Astrocyte (in vitro differentiated cells and primary cell): ENCODE results near the gene RPL9. TPM values are rescaled to one million over a fixed set of nuclear protein-coding genes. Genes with fewer than 3 reads are reported as not detected.

ENCODE experiments used
- DNase-seq: peaks from one replicate; pipeline ENCODE4 v3.0.0-alpha.2; 2010; ENCODE audit warnings: low read depth
- FAIRE-seq: peaks from 2 replicates; lab custom pipeline; 2011; peaks lifted over from hg19 to GRCh38; lab: Jason Lieb, UNC
- H2AFZ ChIP-seq: 2 replicates; pipeline ENCODE4 v1.6.0; 2012; ENCODE audit warnings: low read depth, low read length, inconsistent platforms
- H3K27ac ChIP-seq: 2 replicates; pipeline ENCODE4 v1.5.1; 2011; ENCODE audit warnings: low read depth, low read length, inconsistent platforms
- H3K27me3 ChIP-seq: 2 replicates; pipeline ENCODE4 v1.6.0; 2011; ENCODE audit warnings: low read length, inconsistent platforms; ENCODE audit not compliant: insufficient read depth
- H3K36me3 ChIP-seq: 2 replicates; pipeline ENCODE4 v1.5.1; 2011; ENCODE audit warnings: low read length, inconsistent platforms; ENCODE audit not compliant: insufficient read depth
- H3K4me1 ChIP-seq: 2 replicates; pipeline ENCODE4 v1.5.1; 2011; ENCODE audit warnings: low read length, inconsistent platforms; ENCODE audit not compliant: insufficient read depth
- H3K4me2 ChIP-seq: 2 replicates; pipeline ENCODE4 v1.6.0; 2012; ENCODE audit warnings: low read length, inconsistent platforms
- H3K4me3 ChIP-seq: 2 replicates; pipeline ENCODE4 v1.5.1; 2011; ENCODE audit warnings: low read depth, mild to moderate bottlenecking, low read length, inconsistent platforms; ENCODE audit not compliant: insufficient read depth
- H3K79me2 ChIP-seq: 2 replicates; pipeline ENCODE4 v1.6.0; 2012; ENCODE audit warnings: mild to moderate bottlenecking, low read length, inconsistent platforms; ENCODE audit not compliant: insufficient read depth
- H3K9ac ChIP-seq: 2 replicates; pipeline ENCODE4 v1.6.0; 2012; ENCODE audit warnings: mild to moderate bottlenecking, low read length, inconsistent platforms
- H3K9me3 ChIP-seq: 2 replicates; pipeline ENCODE4 v1.5.1; 2012; ENCODE audit warnings: low read depth, mild to moderate bottlenecking, low read length, inconsistent platforms; ENCODE audit not compliant: insufficient read depth
- H4K20me1 ChIP-seq: 2 replicates; pipeline ENCODE4 v1.6.0; 2012; ENCODE audit warnings: low read length, inconsistent platforms; ENCODE audit not compliant: insufficient read depth
- H3K27ac Mint-ChIP-seq: one replicate; pipeline ENCODE4 v1.8.0; 2021; ENCODE audit warnings: mild to moderate bottlenecking, mixed read lengths; ENCODE audit not compliant: unreplicated experiment
- H3K27me3 Mint-ChIP-seq: one replicate; pipeline ENCODE4 v1.8.0; 2021; ENCODE audit warnings: low read depth, mixed read lengths; ENCODE audit not compliant: unreplicated experiment
- H3K36me3 Mint-ChIP-seq: one replicate; pipeline ENCODE4 v1.8.0; 2021; ENCODE audit warnings: low read depth, mixed read lengths; ENCODE audit not compliant: unreplicated experiment
- H3K4me1 Mint-ChIP-seq: one replicate; pipeline ENCODE4 v1.8.0; 2021; ENCODE audit warnings: low read depth, mixed read lengths; ENCODE audit not compliant: unreplicated experiment
- H3K4me3 Mint-ChIP-seq: one replicate; pipeline ENCODE4 v1.8.0; 2021; ENCODE audit warnings: mild to moderate bottlenecking, moderate library complexity, mixed read lengths; ENCODE audit not compliant: unreplicated experiment
- H3K9me3 Mint-ChIP-seq: one replicate; pipeline ENCODE4 v1.8.0; 2021; ENCODE audit warnings: mild to moderate bottlenecking, mixed read lengths; ENCODE audit not compliant: unreplicated experiment
- CTCF ChIP-seq: IDR thresholded peaks from 2 replicates; pipeline ENCODE4 v1.5.1; 2011; ENCODE audit warnings: low read depth, mild to moderate bottlenecking, inconsistent platforms, low read length, moderate library complexity; ENCODE audit not compliant: insufficient read depth
- EZH2 ChIP-seq: IDR thresholded peaks from 2 replicates; pipeline ENCODE4 v1.6.1; 2012; ENCODE audit warnings: mild to moderate bottlenecking, low read length, inconsistent platforms; ENCODE audit not compliant: insufficient read depth
- total RNA-seq: library from RNA; stranded (reverse); gene quantifications from 2 replicates; pipeline ENCODE4 v1.2.1, GENCODE V29; 2021

Gene RPL9
- total RNA-seq, 1 donor from 2014 or later: 1,047 TPM

- FAIRE-seq: no peak
- Histone ChIP-seq H2AFZ (peak overlapping the region; percentile 64), H3K4me2 (peak overlapping the region; percentile 83)
Observed at GRCh38 chr4:39446842-39447573, 11.7 kb downstream of the RPL9 start.

GRCh38 chr4:39446483-39446841, 12.3 kb downstream of the RPL9 start:
- TF ChIP-seq CTCF (no peak), EZH2 (no peak)
- no peaks in the 10 kb centered on the region for H3K9me3 Mint-ChIP-seq
- H3K27ac Mint-ChIP-seq: no peak overlapping the region
- Histone ChIP-seq H4K20me1 (peaks cover 27% of the 10 kb centered on the region), H3K4me2 (peak overlapping the region; percentile 83), H2AFZ (peak overlapping the region; percentile 64), H3K9ac (peak overlapping the region; percentile 55), H3K79me2 (no peaks in the 10 kb centered on the region), H3K9me3 (no peaks in the 10 kb centered on the region), H3K27ac (no peak overlapping the region), H3K4me1 (peaks cover 4% of the 10 kb centered on the region), H3K4me3 (no peak overlapping the region), H3K36me3 (peaks cover 6% of the 10 kb centered on the region), H3K27me3 (no peaks in the 10 kb centered on the region)
- no peaks in the 10 kb centered on the region for H3K27me3 Mint-ChIP-seq
- no peak for FAIRE-seq
- DNase-seq: no peak
- H3K4me3 Mint-ChIP-seq: no peak overlapping the region
- H3K4me1 Mint-ChIP-seq: peaks cover 7% of the 10 kb centered on the region
- peaks cover 4% of the 10 kb centered on the region for H3K36me3 Mint-ChIP-seq

More at GRCh38 chr4:39446842-39447573, 11.7 kb downstream of the RPL9 start:
- H3K4me3 Mint-ChIP-seq: peak overlapping the region; percentile 27
- Histone ChIP-seq H4K20me1 (peaks cover 32% of the 10 kb centered on the region), H3K79me2 (peaks cover under 1% of the 10 kb centered on the region), H3K9ac (peak overlapping the region; percentile 55), H3K4me3 (peak overlapping the region; percentile 47), H3K27ac (no peak overlapping the region), H3K36me3 (peaks cover 8% of the 10 kb centered on the region), H3K27me3 (no peaks in the 10 kb centered on the region), H3K9me3 (no peaks in the 10 kb centered on the region), H3K4me1 (peaks cover 4% of the 10 kb centered on the region)
- H3K27ac Mint-ChIP-seq: no peak overlapping the region
- no peaks in the 10 kb centered on the region for H3K9me3 Mint-ChIP-seq
- H3K27me3 Mint-ChIP-seq: no peaks in the 10 kb centered on the region
- peaks cover 11% of the 10 kb centered on the region for H3K4me1 Mint-ChIP-seq
- TF ChIP-seq CTCF (no peak), EZH2 (no peak)
- peaks cover 6% of the 10 kb centered on the region for H3K36me3 Mint-ChIP-seq
- DNase-seq: peak; percentile 31

- H3K9me3 ChIP-seq: no peaks in the 10 kb centered on the region
- no peak for FAIRE-seq
- Mint-ChIP-seq H3K4me1 (no peaks in the 10 kb centered on the region), H3K27me3 (peaks cover 13% of the 10 kb centered on the region), H3K36me3 (peaks cover 1% of the 10 kb centered on the region), H3K4me3 (no peak overlapping the region), H3K27ac (no peak overlapping the region), H3K9me3 (no peaks in the 10 kb centered on the region)
- H3K4me1 ChIP-seq: peaks cover 4% of the 10 kb centered on the region
- no peak for TF ChIP-seq CTCF
- TF ChIP-seq EZH2: no peak
- H2AFZ ChIP-seq: no peak overlapping the region
- no peak overlapping the region for H3K9ac ChIP-seq
- H4K20me1 ChIP-seq: no peaks in the 10 kb centered on the region
- H3K4me3 ChIP-seq: no peak overlapping the region
- no peaks in the 10 kb centered on the region for H3K27me3 ChIP-seq
- DNase-seq: no peak
- no peak overlapping the region for H3K4me2 ChIP-seq
- H3K27ac ChIP-seq: no peak overlapping the region
- H3K36me3 ChIP-seq: no peaks in the 10 kb centered on the region
- H3K79me2 ChIP-seq: no peaks in the 10 kb centered on the region
Observed at GRCh38 chr4:39442998-39443397, 15.7 kb downstream of the RPL9 start.
